SK-N-SH (cell line): Measurements from ENCODE around the gene LIN28B. TPM values are rescaled to one million over a fixed set of nuclear protein-coding genes. Genes with fewer than 3 reads are reported as not detected.
A peak's percentile ranks its signal among the peaks of the same experiment; 100 is the strongest.

Experiments used
- CTCF ChIA-PET: fragments of 300-600, 350-600 bp; formaldehyde crosslinking; extraction: SDS; loops from one replicate; lab custom pipeline; 2021; lab: Yijun Ruan, JAX
- POLR2A ChIA-PET: fragments of 350-600 bp; sonication (Branson Sonifier 250); formaldehyde crosslinking; extraction: SDS; loops from one replicate; lab custom pipeline; 2020; ENCODE audit warnings: antibody characterized with exemption, inconsistent platforms; lab: Yijun Ruan, JAX
- DNase-seq: peaks from one replicate; pipeline ENCODE4 v3.0.0; 2012
- H2AFZ ChIP-seq: fragments of 200-600 bp; sonication (generic); 2 replicates; pipeline ENCODE4 v1.8.1; 2016; ENCODE audit warnings: antibody characterized with exemption, mild to moderate bottlenecking, low read depth
- H3F3A ChIP-seq: fragments of 200-600 bp; sonication (generic); replicated peaks from 2 replicates; pipeline ENCODE3; 2016; ENCODE audit warnings: antibody characterized with exemption, mild to moderate bottlenecking; ENCODE audit not compliant: insufficient read depth
- H3K27ac ChIP-seq, 2 experiments: fragments of 200-500 bp in 1 of 2; fragments of 200-600 bp in 1 of 2; sonication (Bioruptor generic) in 1 of 2; sonication (generic), shearing (Covaris generic) in 1 of 2; 2 replicates each; pipeline versions ENCODE4 v1.5.1 to v1.6.1; 2014 to 2016; ENCODE audit warnings: low read depth in 2 of 2, inconsistent platforms in 1 of 2, low read length in 1 of 2, mild to moderate bottlenecking in 1 of 2, mixed read lengths in 1 of 2
- H3K27me3 ChIP-seq: fragments of 200-600 bp; sonication (generic), shearing (Covaris generic); 2 replicates; pipeline ENCODE4 v1.6.1; 2016; ENCODE audit warnings: mixed run types; ENCODE audit not compliant: insufficient read depth
- H3K36me3 ChIP-seq, 2 experiments: fragments of 200-500 bp in 1 of 2; fragments of 200-600 bp in 1 of 2; sonication (Bioruptor generic) in 1 of 2; sonication (generic) in 1 of 2; replicated peaks in 1 of 2; 2 replicates each; pipeline versions ENCODE3 to v1.5.1; 2014 to 2016; ENCODE audit warnings: low read length in 1 of 2, mild to moderate bottlenecking in 1 of 2; ENCODE audit not compliant: insufficient read depth in 2 of 2, control insufficient read depth in 1 of 2
- H3K4me1 ChIP-seq, 2 experiments: fragments of 200-500 bp in 1 of 2; fragments of 200-600 bp in 1 of 2; sonication (Bioruptor generic) in 1 of 2; sonication (generic), shearing (Covaris generic) in 1 of 2; 2 replicates each; pipeline versions ENCODE4 v1.5.1 to v1.6.1; 2014 to 2016; ENCODE audit warnings: low read depth in 1 of 2, low read length in 1 of 2, mixed run types in 1 of 2; ENCODE audit not compliant: insufficient read depth in 2 of 2, control insufficient read depth in 1 of 2
- H3K4me2 ChIP-seq: fragments of 200-600 bp; sonication (generic), shearing (Covaris generic); 2 replicates; pipeline ENCODE4 v1.6.1; 2017; ENCODE audit warnings: mixed run types
- H3K4me3 ChIP-seq, 2 experiments: fragments of 200-500 bp in 1 of 2; fragments of 200-600 bp in 1 of 2; sonication (Bioruptor generic) in 1 of 2; sonication (generic), shearing (Covaris generic) in 1 of 2; 2 replicates each; pipeline versions ENCODE4 v1.5.1 to v1.8.1; 2014 to 2016; ENCODE audit warnings: low read depth in 2 of 2, inconsistent platforms in 1 of 2, low read length in 1 of 2, mild to moderate bottlenecking in 1 of 2, mixed read lengths in 1 of 2, moderate library complexity in 1 of 2
- H3K79me2 ChIP-seq: fragments of 200-600 bp; sonication (generic); 2 replicates; pipeline ENCODE4 v1.8.1; 2017; ENCODE audit warnings: mild to moderate bottlenecking; ENCODE audit not compliant: insufficient read depth
- H3K9ac ChIP-seq: fragments of 200-600 bp; sonication (generic); 2 replicates; pipeline ENCODE4 v1.6.1; 2017; ENCODE audit warnings: mixed run types
- H3K9me2 ChIP-seq: fragments of 200-600 bp; sonication (generic); 2 replicates; pipeline ENCODE4 v1.6.1; 2017; ENCODE audit warnings: mixed run types
- H3K9me3 ChIP-seq: fragments of 200-600 bp; sonication (generic); 2 replicates; pipeline ENCODE4 v1.6.1; 2017; ENCODE audit warnings: mixed run types, mild to moderate bottlenecking, moderate library complexity
- H4K20me1 ChIP-seq: fragments of 200-600 bp; sonication (generic); 2 replicates; pipeline ENCODE4 v1.6.1; 2017; ENCODE audit warnings: mild to moderate bottlenecking, mixed run types; ENCODE audit not compliant: insufficient read depth
- CHD2 ChIP-seq: fragments of 150-350 bp; IDR thresholded peaks from 2 replicates; pipeline ENCODE4 v1.6.1; 2018; ENCODE audit warnings: low read length; ENCODE audit not compliant: partially characterized antibody
- CTCF ChIP-seq: fragments of 200-600 bp; sonication (generic); IDR thresholded peaks from 2 replicates; pipeline ENCODE4 v1.6.1; 2017; ENCODE audit warnings: antibody characterized with exemption, mild to moderate bottlenecking, moderate library complexity
- ELF1 ChIP-seq: IDR thresholded peaks from 2 replicates; pipeline ENCODE4 v1.4.0; 2012
- EP300 ChIP-seq, 2 experiments: IDR thresholded peaks; 2 replicates each; pipeline versions ENCODE4 v1.4.0 to v1.6.1; 2012; ENCODE audit warnings: borderline replicate concordance in 1 of 2, low read depth in 1 of 2, low read length in 1 of 2
- FOSL2 ChIP-seq: IDR thresholded peaks from 2 replicates; pipeline ENCODE4 v1.4.0; 2012; ENCODE audit warnings: low read depth, mild to moderate bottlenecking, moderate library complexity, borderline replicate concordance
- FOXJ3 ChIP-seq: sonication (generic); formaldehyde crosslinking; IDR thresholded peaks from 2 replicates; pipeline ENCODE4 v1.5.1; 2020; ENCODE audit warnings: mild to moderate bottlenecking, missing genetic modification reagents
- FOXM1 ChIP-seq: IDR thresholded peaks from 2 replicates; pipeline ENCODE4 v1.4.0; 2012; ENCODE audit warnings: low read depth, mild to moderate bottlenecking
- GABPA ChIP-seq: IDR thresholded peaks from 2 replicates; pipeline ENCODE4 v1.4.0; 2012; ENCODE audit warnings: low read depth, mild to moderate bottlenecking
- GATA2 ChIP-seq: sonication (generic); formaldehyde crosslinking; IDR thresholded peaks from 2 replicates; pipeline ENCODE4 v1.5.0; 2020; ENCODE audit warnings: mild to moderate bottlenecking, missing genetic modification reagents
- IRF3 ChIP-seq: fragments of 150-350 bp; IDR thresholded peaks from 2 replicates; pipeline ENCODE4 v1.6.1; 2016; ENCODE audit warnings: mild to moderate bottlenecking, low read depth, low read length
- JUND ChIP-seq: IDR thresholded peaks from 2 replicates; pipeline ENCODE4 v1.4.0; 2012
- NRF1 ChIP-seq: IDR thresholded peaks from 2 replicates; pipeline ENCODE4 v1.6.1; 2012; ENCODE audit warnings: low read depth, mild to moderate bottlenecking, low read length
- POLR2AphosphoS5 ChIP-seq: IDR thresholded peaks from 2 replicates; pipeline ENCODE4 v1.6.1; 2012; ENCODE audit warnings: low read depth, low read length
- RAD21 ChIP-seq: IDR thresholded peaks from 2 replicates; pipeline ENCODE4 v1.6.1; 2012; ENCODE audit warnings: mild to moderate bottlenecking, low read length
- RCOR1 ChIP-seq: fragments of 150-350 bp; IDR thresholded peaks from 2 replicates; pipeline ENCODE4 v1.6.1; 2017; ENCODE audit warnings: antibody characterized with exemption, low read length
- RXRA ChIP-seq: IDR thresholded peaks from 2 replicates; pipeline ENCODE4 v1.4.0; 2012; ENCODE audit warnings: low read depth, mild to moderate bottlenecking, borderline replicate concordance
- SIN3A ChIP-seq: IDR thresholded peaks from 2 replicates; pipeline ENCODE4 v1.6.1; 2012; ENCODE audit warnings: low read depth, mild to moderate bottlenecking, low read length, moderate library complexity, borderline replicate concordance
- SMC3 ChIP-seq: IDR thresholded peaks from 2 replicates; pipeline ENCODE4 v1.6.1; 2012; ENCODE audit warnings: low read depth, low read length, improper control_type of control experiment
- TAF1 ChIP-seq: IDR thresholded peaks from 2 replicates; pipeline ENCODE4 v1.6.1; 2012; ENCODE audit warnings: low read depth, mild to moderate bottlenecking, low read length, moderate library complexity, borderline replicate concordance
- TEAD4 ChIP-seq: IDR thresholded peaks from 2 replicates; pipeline ENCODE4 v1.4.0; 2012; ENCODE audit warnings: mild to moderate bottlenecking, borderline replicate concordance; ENCODE audit not compliant: insufficient read depth
- YY1 ChIP-seq: IDR thresholded peaks from 2 replicates; pipeline ENCODE4 v1.4.0; 2012; ENCODE audit warnings: low read depth, mild to moderate bottlenecking
- ZBTB33 ChIP-seq: IDR thresholded peaks from 2 replicates; pipeline ENCODE4 v1.4.0; 2012; ENCODE audit warnings: low read depth, borderline replicate concordance
- WGBS: methylation state at CpG from one replicate; pipeline ENCODE4 v1.1.6; 2017; ENCODE audit warnings: low lambda C conversion rate; 5-methylcytosine and 5-hydroxymethylcytosine counted together
- polyA plus RNA-seq, 3 experiments: library from polyadenylated mRNA; depleted of rRNA; stranded (reverse); fragments of >200 nt; gene quantifications; 2 replicates each; pipeline ENCODE4 v1.2.3, GENCODE V29; 2012
- TF ChIP-seq, protein P1 (sequence below): IDR thresholded peaks from 2 replicates; pipeline ENCODE4 v1.4.0; 2012; ENCODE audit warnings: low read depth, borderline replicate concordance
- TF ChIP-seq, protein P2 (sequence below): IDR thresholded peaks from 2 replicates; pipeline ENCODE4 v1.4.0; 2012; ENCODE audit warnings: low read depth
- TF ChIP-seq, protein P3 (sequence below): fragments of 150-350 bp; IDR thresholded peaks from 2 replicates; pipeline ENCODE4 v1.6.1; 2017; ENCODE audit warnings: antibody characterized with exemption, low read length, low read depth, borderline replicate concordance

LIN28B gene
- polyA plus RNA-seq, 1 of the 3 experiments (the other 2 are of a cell fraction) = 0.67 TPM

DNA sequence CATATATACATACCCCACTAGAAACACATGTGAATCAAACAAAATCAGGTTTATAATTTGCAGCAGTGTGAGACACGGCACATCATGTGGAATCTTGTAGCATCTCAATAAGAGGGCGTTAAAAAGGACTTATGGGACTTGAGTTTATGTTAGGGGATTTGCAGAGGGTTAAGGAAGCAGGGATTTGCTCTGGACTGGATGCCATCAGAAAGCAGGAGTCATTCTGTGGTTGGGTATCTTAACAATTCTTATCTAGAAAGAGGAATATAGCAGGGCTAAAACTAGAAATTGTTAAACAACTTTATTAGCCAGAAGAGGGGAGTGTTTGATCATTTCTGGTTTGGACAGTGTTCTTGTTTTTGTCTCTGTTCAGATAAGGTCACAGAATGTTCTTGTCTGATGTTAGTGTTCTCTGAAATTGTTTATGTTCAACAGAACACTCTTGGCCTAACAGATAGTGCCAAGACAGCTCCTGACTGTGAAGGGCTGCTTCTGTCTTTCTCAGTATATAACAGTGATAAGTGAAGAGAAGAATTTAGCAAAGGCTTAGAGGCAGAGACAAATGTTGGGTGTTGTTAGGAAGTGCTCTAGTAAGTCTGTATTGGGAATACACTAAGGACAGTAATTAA is 39.2 kb downstream of the LIN28B start:
- Histone ChIP-seq H2AFZ (peak overlapping the region; percentile 37; the same call in 1 of the 2 replicates), H3K9ac (no peak overlapping the region), H3K36me3 (no peaks in the 10 kb centered on the region), H3K79me2 (no peaks in the 10 kb centered on the region), H3K9me3 (no peaks in the 10 kb centered on the region; the same call in 1 of the 2 replicates), H4K20me1 (no peaks in the 10 kb centered on the region), H3F3A (no peaks in the 10 kb centered on the region), H3K4me3 (no peak overlapping the region), H3K4me1 (peaks cover 3% of the 10 kb centered on the region in 2 experiments; a peak in 3 of 4 replicates), H3K27me3 (no peaks in the 10 kb centered on the region), H3K27ac (peak overlapping the region in 1 of 2 experiments; percentile 70; a peak in 2 of 4 replicates), H3K9me2 (no peaks in the 10 kb centered on the region), H3K4me2 (no peak overlapping the region)
- ChIA-PET POLR2A (no interaction called here), CTCF (interaction anchor here (0.9 to 8.0 kb wide), 7 partner anchors 11 to 427 kb away, joined by 3 to 54 read pairs (median 4); no protein-coding TSS in a partner anchor)
- TF ChIP-seq TAF1 (no peak), CTCF (peak; percentile 58), CHD2 (no peak), TEAD4 (no peak), GABPA (no peak), POLR2AphosphoS5 (no peak), EP300 (IDR thresholded peaks at IDR 0.05; ENCODE audit: borderline replicate concordance in 1 of 2, low read depth in 1 of 2, low read length in 1 of 2) (0 out of 4 replicates have a peak, but pooled peaks of 1 of the 2 experiments have one; percentile 24), ZBTB33 (no peak), JUND (no peak), YY1 (no peak), RXRA (no peak), RAD21 (peak; percentile 82), NRF1 (no peak), SMC3 (peak; percentile 70), FOXJ3 (CRISPR knock-in tag) (no peak), IRF3 (no peak), ELF1 (no peak), FOXM1 (no peak), GATA2 (CRISPR knock-in tag) (peak; percentile 35), SIN3A (no peak), FOSL2 (no peak), RCOR1 (peak; percentile 28; the same call in 1 of the 2 replicates)
- TF ChIP-seq, protein P1, sequence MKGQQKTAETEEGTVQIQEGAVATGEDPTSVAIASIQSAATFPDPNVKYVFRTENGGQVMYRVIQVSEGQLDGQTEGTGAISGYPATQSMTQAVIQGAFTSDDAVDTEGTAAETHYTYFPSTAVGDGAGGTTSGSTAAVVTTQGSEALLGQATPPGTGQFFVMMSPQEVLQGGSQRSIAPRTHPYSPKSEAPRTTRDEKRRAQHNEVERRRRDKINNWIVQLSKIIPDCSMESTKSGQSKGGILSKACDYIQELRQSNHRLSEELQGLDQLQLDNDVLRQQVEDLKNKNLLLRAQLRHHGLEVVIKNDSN = no peak
- TF ChIP-seq, protein P2, sequence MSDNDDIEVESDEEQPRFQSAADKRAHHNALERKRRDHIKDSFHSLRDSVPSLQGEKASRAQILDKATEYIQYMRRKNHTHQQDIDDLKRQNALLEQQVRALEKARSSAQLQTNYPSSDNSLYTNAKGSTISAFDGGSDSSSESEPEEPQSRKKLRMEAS = no peak
- TF ChIP-seq, protein P3, sequence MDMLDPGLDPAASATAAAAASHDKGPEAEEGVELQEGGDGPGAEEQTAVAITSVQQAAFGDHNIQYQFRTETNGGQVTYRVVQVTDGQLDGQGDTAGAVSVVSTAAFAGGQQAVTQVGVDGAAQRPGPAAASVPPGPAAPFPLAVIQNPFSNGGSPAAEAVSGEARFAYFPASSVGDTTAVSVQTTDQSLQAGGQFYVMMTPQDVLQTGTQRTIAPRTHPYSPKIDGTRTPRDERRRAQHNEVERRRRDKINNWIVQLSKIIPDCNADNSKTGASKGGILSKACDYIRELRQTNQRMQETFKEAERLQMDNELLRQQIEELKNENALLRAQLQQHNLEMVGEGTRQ = no peak
- WGBS = 95% methylated on average over 2 of the region's 2 CpGs
- DNase-seq = peak; percentile 58
